OCI-LY7 (cell line): ENCODE results near the gene PARD3. TPM values are rescaled to one million over a fixed set of nuclear protein-coding genes. Genes with fewer than 3 reads are reported as not detected.

Experiments
- BruUV-seq: library from RNA; stranded (reverse); fragments of 400-500 nt; replicated peaks from 2 replicates; lab custom pipeline; 2021; lab: Mats Ljungman, UMichigan
- CTCF ChIA-PET: fragments of 300-600 bp; sonication (Branson Sonifier 250); formaldehyde crosslinking; loops from one replicate; lab custom pipeline; 2022; ENCODE audit warnings: antibody characterized with exemption; ENCODE audit not compliant: unreplicated experiment; lab: Charles Lee
- POLR2A ChIA-PET: fragments of 300-600 bp; sonication (Branson Sonifier 250); formaldehyde crosslinking; loops from one replicate; lab custom pipeline; 2022; ENCODE audit warnings: antibody characterized with exemption; lab: Charles Lee
- DNase-seq: peaks from one replicate; pipeline ENCODE4 v3.0.0-alpha.2; 2015; ENCODE audit warnings: low spot score
- H2AFZ ChIP-seq: fragments of 200-600 bp; sonication (generic), shearing (Covaris generic); 2 replicates; pipeline ENCODE4 v1.6.1; 2014; ENCODE audit warnings: mild to moderate bottlenecking, antibody characterized with exemption, low read length, moderate library complexity
- H3K27ac ChIP-seq: fragments of 200-600 bp; sonication (generic); 2 replicates; pipeline ENCODE4 v1.5.1; 2014; ENCODE audit warnings: mixed run types, low read depth, mild to moderate bottlenecking, moderate library complexity, low read length, inconsistent platforms; ENCODE audit not compliant: poor library complexity, severe bottlenecking
- H3K36me3 ChIP-seq: fragments of 200-600 bp; sonication (generic); 2 replicates; pipeline ENCODE4 v1.6.1; 2014; ENCODE audit warnings: mild to moderate bottlenecking, antibody characterized with exemption, low read length, moderate library complexity, mixed read lengths; ENCODE audit not compliant: insufficient read depth
- H3K4me1 ChIP-seq: fragments of 200-600 bp; sonication (generic); 2 replicates; pipeline ENCODE4 v1.5.1; 2014; ENCODE audit warnings: mild to moderate bottlenecking, low read length; ENCODE audit not compliant: insufficient read depth, poor library complexity, severe bottlenecking
- H3K4me2 ChIP-seq: fragments of 200-600 bp; sonication (generic); 2 replicates; pipeline ENCODE4 v1.6.1; 2014; ENCODE audit warnings: mild to moderate bottlenecking, low read length
- H3K4me3 ChIP-seq: fragments of 200-600 bp; sonication (generic); 2 replicates; pipeline ENCODE4 v1.5.1; 2014; ENCODE audit warnings: mild to moderate bottlenecking, low read depth, low read length; ENCODE audit not compliant: poor library complexity, severe bottlenecking
- H3K79me2 ChIP-seq: fragments of 200-600 bp; sonication (generic); 2 replicates; pipeline ENCODE4 v1.6.1; 2016; ENCODE audit warnings: low read depth, mild to moderate bottlenecking, low read length, moderate library complexity, mixed read lengths; ENCODE audit not compliant: insufficient read depth
- H3K9me2 ChIP-seq: fragments of 200-600 bp; sonication (generic); 2 replicates; pipeline ENCODE4 v1.6.1; 2016; ENCODE audit warnings: mild to moderate bottlenecking, low read length, mixed read lengths; ENCODE audit not compliant: insufficient read depth
- H3K9me3 ChIP-seq: fragments of 200-600 bp; sonication (generic); 2 replicates; pipeline ENCODE4 v1.6.1; 2014; ENCODE audit warnings: mild to moderate bottlenecking, mixed run types, low read length, mixed read lengths
- H4K20me1 ChIP-seq: fragments of 200-600 bp; sonication (generic); 2 replicates; pipeline ENCODE4 v1.6.1; 2014; ENCODE audit warnings: mild to moderate bottlenecking, antibody characterized with exemption, low read length, moderate library complexity, mixed read lengths; ENCODE audit not compliant: insufficient read depth
- EZH2phosphoT487 ChIP-seq: fragments of 200-600 bp; sonication (generic); IDR thresholded peaks from 2 replicates; pipeline ENCODE4 v1.6.1; 2018; ENCODE audit warnings: low read depth, borderline replicate concordance, mild to moderate bottlenecking, mixed run types, antibody characterized with exemption, low read length, moderate library complexity, mixed read lengths
- intact Hi-C: fragments of 100-400 bp; cut with micrococcal nuclease; formaldehyde crosslinking; loops from one replicate; pipeline ENCODE4 v1.10.0; 2022; ENCODE audit not compliant: unreplicated experiment
- total RNA-seq, 2 experiments: library from RNA; depleted of rRNA in 1 of 2; stranded (reverse); fragments of >200 nt in 1 of 2; shearing (Covaris generic) in 1 of 2; gene quantifications; 2 replicates each; pipeline ENCODE4 v1.2.3, GENCODE V29; 2014 to 2022
- TF ChIP-seq, protein P1 (sequence below): fragments of 200-600 bp; sonication (generic); conservative IDR thresholded peaks from 2 replicates; pipeline ENCODE4 v1.5.1; 2014; ENCODE audit warnings: mild to moderate bottlenecking, antibody characterized with exemption, low read length, moderate library complexity, mixed read lengths

PARD3 gene
- total RNA-seq, 2 experiments from 2014 or later = not detected

DNA sequence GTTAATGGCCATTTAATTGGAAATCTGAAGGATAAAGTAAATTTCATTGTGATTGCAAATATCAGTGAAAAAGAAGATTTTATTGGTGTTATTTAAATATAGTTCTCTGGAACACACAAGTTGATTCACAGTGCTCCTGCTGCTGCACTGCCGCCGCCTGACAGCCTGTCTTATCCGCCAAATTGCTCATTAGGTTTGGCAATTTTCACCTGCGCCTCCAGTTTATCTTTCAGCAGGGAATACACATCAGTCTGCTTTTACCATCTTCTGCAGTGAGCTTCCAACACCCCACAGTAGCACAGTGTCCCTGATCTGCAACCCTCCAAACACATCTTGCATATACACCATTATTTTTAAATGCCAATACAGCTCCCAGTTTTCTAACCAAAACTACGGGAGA lies 308.3 kb downstream of the PARD3 start:
- Histone ChIP-seq H3K27ac (no peak overlapping the region), H3K4me3 (no peak overlapping the region), H2AFZ (no peak overlapping the region), H4K20me1 (no peaks in the 10 kb centered on the region), H3K9me3 (no peaks in the 10 kb centered on the region), H3K79me2 (no peaks in the 10 kb centered on the region), H3K9me2 (no peaks in the 10 kb centered on the region), H3K36me3 (no peaks in the 10 kb centered on the region), H3K4me2 (no peak overlapping the region), H3K4me1 (no peaks in the 10 kb centered on the region)
- CTCF ChIA-PET = no interaction called here
- BruUV-seq = no TSS peak
- intact Hi-C loops = no loop called here
- POLR2A ChIA-PET = no interaction called here
- no peak for TF ChIP-seq EZH2phosphoT487
- TF ChIP-seq, protein P1, sequence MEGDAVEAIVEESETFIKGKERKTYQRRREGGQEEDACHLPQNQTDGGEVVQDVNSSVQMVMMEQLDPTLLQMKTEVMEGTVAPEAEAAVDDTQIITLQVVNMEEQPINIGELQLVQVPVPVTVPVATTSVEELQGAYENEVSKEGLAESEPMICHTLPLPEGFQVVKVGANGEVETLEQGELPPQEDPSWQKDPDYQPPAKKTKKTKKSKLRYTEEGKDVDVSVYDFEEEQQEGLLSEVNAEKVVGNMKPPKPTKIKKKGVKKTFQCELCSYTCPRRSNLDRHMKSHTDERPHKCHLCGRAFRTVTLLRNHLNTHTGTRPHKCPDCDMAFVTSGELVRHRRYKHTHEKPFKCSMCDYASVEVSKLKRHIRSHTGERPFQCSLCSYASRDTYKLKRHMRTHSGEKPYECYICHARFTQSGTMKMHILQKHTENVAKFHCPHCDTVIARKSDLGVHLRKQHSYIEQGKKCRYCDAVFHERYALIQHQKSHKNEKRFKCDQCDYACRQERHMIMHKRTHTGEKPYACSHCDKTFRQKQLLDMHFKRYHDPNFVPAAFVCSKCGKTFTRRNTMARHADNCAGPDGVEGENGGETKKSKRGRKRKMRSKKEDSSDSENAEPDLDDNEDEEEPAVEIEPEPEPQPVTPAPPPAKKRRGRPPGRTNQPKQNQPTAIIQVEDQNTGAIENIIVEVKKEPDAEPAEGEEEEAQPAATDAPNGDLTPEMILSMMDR = no peak
- DNase-seq = no peak

DNA sequence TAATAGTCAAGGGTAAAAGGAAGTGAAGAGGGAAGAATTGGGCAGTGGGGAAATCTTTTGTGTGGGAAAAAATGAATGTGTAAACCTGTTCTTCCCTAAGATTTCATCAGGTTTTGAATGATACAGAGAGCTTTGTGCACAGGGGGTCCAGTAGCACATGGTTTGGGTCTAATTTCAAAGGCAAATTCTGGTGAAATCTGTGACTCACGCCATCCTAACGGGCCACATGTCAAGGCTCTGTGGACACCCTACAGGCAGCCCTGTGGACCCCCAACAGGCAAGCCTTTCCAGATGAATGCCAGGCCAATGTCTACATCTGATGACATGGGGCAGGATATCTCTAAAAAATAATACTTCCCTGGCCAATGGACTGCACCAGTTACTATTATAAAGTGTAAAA lies 309.8 kb downstream of the PARD3 start:
- Histone ChIP-seq H3K36me3 (no peaks in the 10 kb centered on the region), H3K9me3 (no peaks in the 10 kb centered on the region), H3K4me3 (no peak overlapping the region), H3K9me2 (no peaks in the 10 kb centered on the region), H3K27ac (no peak overlapping the region), H3K4me2 (no peak overlapping the region), H3K4me1 (no peaks in the 10 kb centered on the region), H4K20me1 (no peaks in the 10 kb centered on the region), H3K79me2 (no peaks in the 10 kb centered on the region), H2AFZ (no peak overlapping the region)
- intact Hi-C loops = no loop called here
- TF ChIP-seq, protein P1 = no peak
- TF ChIP-seq EZH2phosphoT487 = no peak
- no TSS peak for BruUV-seq
- ChIA-PET CTCF (no interaction called here), POLR2A (no interaction called here)
- DNase-seq = no peak

DNA sequence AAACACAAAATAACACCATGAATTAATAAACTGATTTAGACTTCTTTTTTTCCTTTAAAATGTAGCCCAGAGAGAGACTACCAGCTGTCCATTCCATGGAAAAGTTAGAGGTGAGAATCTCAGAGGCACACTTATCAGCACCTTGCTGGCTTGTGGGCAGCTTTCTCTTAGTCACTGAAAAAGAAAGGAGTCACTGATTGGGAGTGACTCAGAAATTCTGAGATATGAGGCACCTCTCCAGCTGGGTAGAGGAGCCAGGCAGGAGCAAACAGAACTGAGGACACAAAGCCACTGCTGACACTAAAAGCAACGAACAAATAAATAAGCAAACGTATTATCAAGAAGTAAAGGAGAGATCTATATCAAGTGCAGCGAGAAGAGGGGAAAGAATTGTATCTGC lies 310.6 kb downstream of the PARD3 start:
- H3K4me3 ChIP-seq = no peak overlapping the region
- POLR2A ChIA-PET = no interaction called here

More for the DNA sequence above, 310.6 kb downstream of the PARD3 start:
- Histone ChIP-seq H2AFZ (no peak overlapping the region), H3K27ac (no peak overlapping the region), H3K9me2 (no peaks in the 10 kb centered on the region), H3K4me1 (no peaks in the 10 kb centered on the region), H4K20me1 (no peaks in the 10 kb centered on the region), H3K4me2 (no peak overlapping the region), H3K36me3 (no peaks in the 10 kb centered on the region), H3K79me2 (no peaks in the 10 kb centered on the region), H3K9me3 (no peaks in the 10 kb centered on the region)
- TF ChIP-seq EZH2phosphoT487 = no peak
- TF ChIP-seq, protein P1 = no peak
- BruUV-seq = no TSS peak
- intact Hi-C loops = no loop called here
- DNase-seq = no peak
- CTCF ChIA-PET = no interaction called here
